ENCODE results near the gene USP3. TPM values are rescaled to one million over a fixed set of nuclear protein-coding genes. Genes with fewer than 3 reads are reported as not detected.

USP3 gene
- total RNA-seq, 2 donors from 2014 or later, result 44.2 to 45.8 TPM

DNA sequence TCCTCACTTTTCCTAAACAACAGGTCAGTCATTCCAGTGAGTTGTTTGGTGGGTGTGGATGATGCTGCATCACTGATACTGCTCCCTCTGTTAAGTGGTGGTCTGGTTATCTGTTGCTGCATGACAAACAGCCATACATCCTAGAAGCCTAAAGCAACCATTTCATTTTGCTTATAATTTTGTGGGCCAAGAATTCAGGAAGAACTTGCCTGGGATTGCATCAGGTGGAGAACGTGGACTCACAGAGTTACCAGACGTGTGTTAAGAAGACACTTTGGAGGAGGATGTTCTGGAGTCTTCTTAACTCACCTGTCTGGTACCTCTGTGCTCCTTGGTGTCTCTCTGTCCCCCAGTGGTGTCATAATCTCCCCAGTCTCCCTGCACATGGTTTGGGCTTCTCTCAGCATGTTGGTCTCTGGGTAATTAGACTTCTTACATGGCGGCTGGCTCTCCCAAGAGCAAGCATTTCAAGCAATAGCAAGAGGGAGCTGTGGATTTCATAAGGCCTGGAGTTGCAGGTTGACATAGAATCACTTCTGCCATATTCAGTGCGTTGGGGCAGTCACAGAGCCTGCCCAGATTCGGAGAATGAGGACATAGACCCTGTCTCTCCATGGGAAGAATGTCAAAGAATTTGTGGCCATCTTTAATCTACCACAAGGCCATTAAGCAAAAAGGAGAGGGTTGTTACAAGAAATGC lies 20.1 kb downstream of the USP3 start:
- Histone ChIP-seq H3K4me3 (no peak overlapping the region), H3K4me1 (replicated peaks) (peaks cover 2% of the 10 kb centered on the region), H3K27me3 (replicated peaks; ENCODE audit: insufficient read depth) (no peaks in the 10 kb centered on the region), H3K36me3 (no peaks in the 10 kb centered on the region), H3K9me3 (no peaks in the 10 kb centered on the region), H3K27ac (no peak overlapping the region)
- no peak for DNase-seq (ENCODE audit: low spot score)
- no peak for TF ChIP-seq POLR2AphosphoS5 (IDR thresholded peaks at IDR 0.05)
- no peak for TF ChIP-seq POLR2A (IDR thresholded peaks at IDR 0.05)
- TF ChIP-seq, protein P1, sequence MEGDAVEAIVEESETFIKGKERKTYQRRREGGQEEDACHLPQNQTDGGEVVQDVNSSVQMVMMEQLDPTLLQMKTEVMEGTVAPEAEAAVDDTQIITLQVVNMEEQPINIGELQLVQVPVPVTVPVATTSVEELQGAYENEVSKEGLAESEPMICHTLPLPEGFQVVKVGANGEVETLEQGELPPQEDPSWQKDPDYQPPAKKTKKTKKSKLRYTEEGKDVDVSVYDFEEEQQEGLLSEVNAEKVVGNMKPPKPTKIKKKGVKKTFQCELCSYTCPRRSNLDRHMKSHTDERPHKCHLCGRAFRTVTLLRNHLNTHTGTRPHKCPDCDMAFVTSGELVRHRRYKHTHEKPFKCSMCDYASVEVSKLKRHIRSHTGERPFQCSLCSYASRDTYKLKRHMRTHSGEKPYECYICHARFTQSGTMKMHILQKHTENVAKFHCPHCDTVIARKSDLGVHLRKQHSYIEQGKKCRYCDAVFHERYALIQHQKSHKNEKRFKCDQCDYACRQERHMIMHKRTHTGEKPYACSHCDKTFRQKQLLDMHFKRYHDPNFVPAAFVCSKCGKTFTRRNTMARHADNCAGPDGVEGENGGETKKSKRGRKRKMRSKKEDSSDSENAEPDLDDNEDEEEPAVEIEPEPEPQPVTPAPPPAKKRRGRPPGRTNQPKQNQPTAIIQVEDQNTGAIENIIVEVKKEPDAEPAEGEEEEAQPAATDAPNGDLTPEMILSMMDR (IDR thresholded peaks at IDR 0.05), result no peak
- over 99% methylated on average over 5 of the region's 5 CpGs for WGBS
- intact Hi-C loops (cut with DNase I), result no loop called here

GRCh38 chr15:63526401-63526800 lies 22.0 kb downstream of the USP3 start:
- intact Hi-C loops (cut with DNase I), result no loop called here
- no peak for DNase-seq (ENCODE audit: low spot score)
- Histone ChIP-seq H3K27me3 (replicated peaks; ENCODE audit: insufficient read depth) (no peaks in the 10 kb centered on the region), H3K36me3 (no peaks in the 10 kb centered on the region), H3K27ac (no peak overlapping the region), H3K9me3 (no peaks in the 10 kb centered on the region), H3K4me3 (no peak overlapping the region), H3K4me1 (replicated peaks) (peaks cover 2% of the 10 kb centered on the region)
- 86% methylated on average over 1 of the region's 1 CpG for WGBS
- TF ChIP-seq, protein P1 (IDR thresholded peaks at IDR 0.05), result no peak
- TF ChIP-seq POLR2AphosphoS5 (IDR thresholded peaks at IDR 0.05), result no peak

- intact Hi-C loops (cut with DNase I), result no loop called here
- Histone ChIP-seq H3K9me3 (no peaks in the 10 kb centered on the region), H3K4me1 (replicated peaks) (peaks cover 2% of the 10 kb centered on the region), H3K4me3 (no peak overlapping the region), H3K36me3 (no peaks in the 10 kb centered on the region), H3K27me3 (replicated peaks; ENCODE audit: insufficient read depth) (no peaks in the 10 kb centered on the region), H3K27ac (no peak overlapping the region)
- no peak for DNase-seq (ENCODE audit: low spot score)
- TF ChIP-seq POLR2AphosphoS5 (IDR thresholded peaks at IDR 0.05), result no peak
- no peak for TF ChIP-seq POLR2A (IDR thresholded peaks at IDR 0.05)
- TF ChIP-seq, protein P1 (IDR thresholded peaks at IDR 0.05), result no peak
- 83% methylated on average over 4 of the region's 4 CpGs for WGBS
Measured at GRCh38 chr15:63528138-63528659, 23.8 kb downstream of the USP3 start.

- Histone ChIP-seq H3K36me3 (no peaks in the 10 kb centered on the region), H3K4me1 (replicated peaks) (no peaks in the 10 kb centered on the region), H3K4me3 (no peak overlapping the region), H3K27me3 (replicated peaks; ENCODE audit: insufficient read depth) (no peaks in the 10 kb centered on the region), H3K9me3 (no peaks in the 10 kb centered on the region), H3K27ac (no peak overlapping the region)
- intact Hi-C loops (cut with DNase I), result no loop called here
- no peak for DNase-seq (ENCODE audit: low spot score)
- TF ChIP-seq POLR2AphosphoS5 (IDR thresholded peaks at IDR 0.05) (no peak), POLR2A (IDR thresholded peaks at IDR 0.05) (no peak)
- TF ChIP-seq, protein P1 (IDR thresholded peaks at IDR 0.05), result no peak
- WGBS, result 92% methylated on average over 7 of the region's 7 CpGs
Measured at GRCh38 chr15:63530235-63530634, 25.8 kb downstream of the USP3 start.

DNA sequence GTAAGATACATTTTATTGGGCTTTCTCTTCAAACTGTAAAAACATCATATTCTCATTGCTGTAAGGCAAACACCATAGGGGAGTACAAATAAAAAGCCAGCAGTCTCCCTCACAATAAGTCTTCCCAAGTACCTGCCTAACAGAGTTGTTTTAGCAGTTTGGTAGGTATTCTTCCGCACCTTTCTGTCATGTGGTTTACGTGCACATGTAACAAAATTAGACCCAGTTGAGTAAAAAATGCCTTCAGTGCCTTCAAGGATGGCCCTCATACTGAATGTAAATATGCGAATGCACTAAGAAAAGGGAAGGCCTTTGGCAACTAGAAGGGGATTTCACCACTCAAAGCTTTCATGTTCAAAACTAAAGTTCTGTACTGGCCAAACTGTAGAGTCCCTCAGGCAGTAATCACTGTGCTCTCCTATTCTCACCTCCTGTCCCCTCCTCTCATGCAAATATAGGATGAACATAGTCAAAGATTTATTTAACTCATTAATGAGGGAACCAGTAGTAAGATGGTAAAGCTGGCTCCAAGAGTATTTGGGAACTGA lies 26.4 kb downstream of the USP3 start:
- WGBS, result 96% methylated on average over 3 of the region's 3 CpGs
- DNase-seq (ENCODE audit: low spot score), result no peak
- H3K36me3 ChIP-seq, result no peaks in the 10 kb centered on the region
- H3K9me3 ChIP-seq, result no peaks in the 10 kb centered on the region
- intact Hi-C loops (cut with DNase I), result no loop called here
- H3K27me3 ChIP-seq (replicated peaks; ENCODE audit: insufficient read depth), result no peaks in the 10 kb centered on the region
- H3K4me3 ChIP-seq, result no peak overlapping the region
- no peaks in the 10 kb centered on the region for H3K4me1 ChIP-seq (replicated peaks)
- H3K27ac ChIP-seq, result no peak overlapping the region
- no peak for TF ChIP-seq POLR2AphosphoS5 (IDR thresholded peaks at IDR 0.05)
- TF ChIP-seq, protein P1 (IDR thresholded peaks at IDR 0.05), result no peak
- TF ChIP-seq POLR2A (IDR thresholded peaks at IDR 0.05), result no peak
